Stimulated activated naive CD8-positive, alpha-beta T cell treated with anti-CD3 and anti-CD28 coated beads, Interleukin-15, amount 100 ng/mL, for 72 hours (primary cell): ENCODE measurements around the gene GABPB1.

Experiments
- ATAC-seq: fragments of 150-1000 bp; cut with Tn5 transposase; 2 replicates; pipeline ENCODE4 v1.10.0; 2021; ENCODE audit warnings: mild to moderate bottlenecking, moderate library complexity
- DNase-seq, 2 donors: peaks; one replicate each; pipeline ENCODE4 v3.0.0; 2021 to 2022
- H3K27ac Mint-ChIP-seq, 2 donors: one replicate each; pipeline ENCODE4 v1.8.0; 2022; ENCODE audit warnings: mild to moderate bottlenecking in 2 of 2, mixed read lengths in 2 of 2, moderate library complexity in 2 of 2
- H3K27me3 Mint-ChIP-seq: one replicate; pipeline ENCODE4 v1.8.0; 2022; ENCODE audit warnings: mixed read lengths
- H3K4me1 Mint-ChIP-seq: one replicate; pipeline ENCODE4 v1.8.0; 2022; ENCODE audit warnings: mild to moderate bottlenecking, mixed read lengths
- H3K4me3 Mint-ChIP-seq, 2 donors: one replicate each; pipeline ENCODE4 v1.8.0; 2022; ENCODE audit warnings: mild to moderate bottlenecking in 2 of 2, mixed read lengths in 2 of 2, moderate library complexity in 1 of 2
- H3K9me3 Mint-ChIP-seq, 2 donors: one replicate each; pipeline ENCODE4 v1.8.0; 2022; ENCODE audit warnings: mixed read lengths in 2 of 2

The GABPB1 gene

DNA sequence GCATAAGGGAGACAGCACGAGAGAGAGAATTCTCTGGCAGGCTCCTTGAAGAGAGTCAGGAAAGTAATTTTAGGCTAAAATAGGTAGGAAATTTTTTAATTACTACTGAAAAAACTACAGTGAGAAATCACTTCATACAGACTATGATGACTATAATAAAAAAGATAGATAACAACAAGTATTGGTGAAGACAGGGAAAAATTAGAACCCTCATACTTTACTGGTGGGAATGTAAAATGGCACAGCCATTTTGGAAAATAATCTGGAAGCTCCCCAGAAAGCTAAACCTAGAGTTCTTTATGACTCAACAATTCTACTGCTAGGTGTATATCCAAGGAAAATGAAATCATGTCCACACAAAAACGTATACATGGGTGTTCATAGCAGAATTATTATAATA is 87.4 kb downstream of the GABPB1 start:
- H3K27ac Mint-ChIP-seq, result no peak overlapping the region
- no peak overlapping the region for H3K4me3 Mint-ChIP-seq
- H3K9me3 Mint-ChIP-seq, result peaks cover 0 to 7% of the 10 kb centered on the region in 2 donors
- H3K27me3 Mint-ChIP-seq, result no peaks in the 10 kb centered on the region
- H3K4me1 Mint-ChIP-seq, result peaks cover 14% of the 10 kb centered on the region
- ATAC-seq, result no peak
- DNase-seq, result no peak

DNA sequence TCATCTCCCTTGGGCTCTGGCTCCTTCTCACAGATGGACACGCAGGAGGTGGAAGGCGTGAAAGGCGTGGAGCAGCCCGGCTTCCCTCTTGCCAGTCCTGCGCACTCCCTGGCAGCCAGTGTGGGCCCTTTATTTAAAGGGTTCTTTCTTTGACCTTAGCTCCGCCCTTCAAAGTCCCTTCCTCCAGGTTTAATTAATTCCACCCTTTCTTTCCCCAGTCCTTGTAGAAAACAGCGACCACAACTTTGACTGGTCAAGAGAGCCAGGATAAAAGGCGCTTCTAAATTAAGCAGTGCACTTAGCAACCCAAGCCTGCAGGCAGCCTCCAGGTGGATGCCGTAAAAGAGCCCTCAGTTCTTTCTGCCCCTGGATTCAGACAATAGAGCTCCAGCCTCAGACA is 89.4 kb downstream of the GABPB1 start, which contains the start of gene HDC:
HDC (minus strand) TSS at position 107 of the 400 bp plus-strand sequence; CDS start at position 4, 103 bp downstream.
- peaks cover 0 to 7% of the 10 kb centered on the region in 2 donors for H3K9me3 Mint-ChIP-seq
- H3K27ac Mint-ChIP-seq, result peak within 1 kb of the TSS in 1 of 2 donors; percentile 79
- no peak within 1 kb of the TSS for H3K4me3 Mint-ChIP-seq
- ATAC-seq, result no peak
- no peak for DNase-seq
- peaks cover 34% of the 10 kb centered on the region for H3K4me1 Mint-ChIP-seq
- H3K27me3 Mint-ChIP-seq, result no peaks in the 10 kb centered on the region

DNA sequence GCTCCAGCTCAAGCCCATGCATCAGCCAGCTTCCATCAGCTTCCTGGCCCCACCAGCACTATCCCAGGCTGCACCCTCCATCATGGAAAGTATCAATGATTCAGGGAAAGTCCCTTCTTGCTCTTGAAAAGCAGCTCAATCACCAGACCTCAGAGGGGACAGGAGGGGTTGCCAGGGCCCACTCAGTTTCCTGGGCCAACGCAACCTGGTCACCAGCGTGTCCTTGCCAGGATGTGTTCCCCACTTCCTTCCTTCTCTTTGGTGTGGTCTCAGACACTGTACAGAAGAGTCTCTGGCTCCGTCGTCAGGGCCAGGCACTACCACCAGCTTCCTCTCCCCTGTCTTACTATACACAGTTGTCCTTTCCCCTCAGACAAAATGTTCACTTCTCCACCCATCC is 92.5 kb downstream of the GABPB1 start:
- Mint-ChIP-seq H3K27ac (peak overlapping the region; percentile 85 to 92), H3K4me3 (peak overlapping the region; percentile 44 to 62), H3K9me3 (peaks cover 0 to 7% of the 10 kb centered on the region in 2 donors), H3K27me3 (no peaks in the 10 kb centered on the region), H3K4me1 (peaks cover 63% of the 10 kb centered on the region)
- peak; percentile 89 for ATAC-seq
- peak; percentile 56 to 88 for DNase-seq

DNA sequence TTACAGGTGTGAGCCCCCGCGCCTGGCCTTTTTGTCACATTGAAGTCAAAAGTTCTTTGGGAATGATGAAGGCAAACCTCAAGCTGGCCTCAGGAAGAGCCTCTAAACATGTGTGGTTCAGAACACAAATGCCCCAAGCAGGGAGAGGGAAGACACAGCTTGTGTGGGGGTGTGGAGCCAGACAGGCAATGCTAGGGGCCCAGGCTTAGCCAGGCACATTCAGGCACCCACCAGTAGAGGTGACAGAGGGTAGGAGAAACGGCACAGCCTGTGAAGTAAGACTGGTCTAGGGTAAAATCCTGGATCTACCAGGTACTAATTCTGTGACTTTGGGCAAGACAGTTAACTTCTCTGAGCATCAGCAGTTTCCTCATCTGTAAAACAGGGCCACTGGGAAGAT is 93.0 kb downstream of the GABPB1 start:
- Mint-ChIP-seq H3K4me1 (peaks cover 68% of the 10 kb centered on the region), H3K4me3 (peak overlapping the region; percentile 16 to 71), H3K27me3 (no peaks in the 10 kb centered on the region), H3K27ac (peak overlapping the region; percentile 85 to 92), H3K9me3 (peaks cover 0 to 2% of the 10 kb centered on the region in 2 donors)
- ATAC-seq (peak; percentile 36), DNase-seq (peak; percentile 35 to 42)

DNA sequence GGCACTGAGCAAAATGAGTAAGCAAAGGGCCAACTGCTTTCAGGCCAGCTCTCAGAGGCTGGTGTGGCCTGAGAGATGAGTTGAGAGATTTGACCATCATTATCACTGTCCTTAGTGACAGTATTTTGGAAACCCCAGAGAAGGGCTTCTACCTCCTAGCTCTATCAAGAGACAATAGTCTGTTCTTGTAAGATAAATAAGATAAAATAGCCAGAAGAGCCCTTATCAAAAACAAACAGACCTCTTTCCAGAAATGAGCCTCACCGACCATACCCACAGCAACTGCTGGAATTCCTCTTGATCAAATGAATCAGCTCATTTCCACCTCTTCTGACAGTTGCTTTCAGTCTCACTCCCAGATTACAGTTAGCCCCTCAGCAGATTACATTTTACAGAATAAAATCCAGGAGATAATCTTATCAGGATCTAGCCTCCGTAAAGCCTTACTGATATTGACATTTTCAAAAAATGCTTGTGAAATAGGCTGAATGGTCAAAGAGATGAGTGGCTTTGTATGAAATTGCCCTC is 94.0 kb downstream of the GABPB1 start:
- no peaks in the 10 kb centered on the region for H3K27me3 Mint-ChIP-seq
- H3K4me1 Mint-ChIP-seq, result peaks cover 70% of the 10 kb centered on the region
- no peaks in the 10 kb centered on the region for H3K9me3 Mint-ChIP-seq
- peak overlapping the region; percentile 93 to 95 for H3K27ac Mint-ChIP-seq
- DNase-seq, result no peak
- H3K4me3 Mint-ChIP-seq, result peak overlapping the region; percentile 56 to 71
- peak; percentile 10 for ATAC-seq

DNA sequence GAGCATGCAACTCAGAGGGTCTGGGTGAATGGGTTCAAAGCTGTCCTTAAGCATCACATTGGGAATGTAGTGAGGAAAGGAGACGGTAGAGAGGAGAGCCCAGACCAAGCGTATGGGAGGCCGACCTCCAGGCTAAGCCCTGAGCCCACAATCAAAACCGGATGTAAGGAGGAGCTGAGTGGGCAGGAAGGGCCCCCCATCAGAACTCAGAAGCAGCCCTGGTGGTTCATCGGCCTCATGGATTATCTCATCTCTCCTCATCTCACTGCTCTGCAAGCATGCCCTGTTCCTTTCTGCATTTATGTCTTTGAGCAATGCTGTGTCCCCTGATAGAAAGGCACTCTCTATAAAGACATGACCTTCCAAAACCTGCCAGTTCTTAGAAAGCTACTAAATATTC is 95.7 kb downstream of the GABPB1 start:
- H3K4me3 Mint-ChIP-seq, result peak overlapping the region; percentile 10 to 48
- H3K27ac Mint-ChIP-seq, result peak overlapping the region; percentile 30 to 42
- ATAC-seq (no peak), DNase-seq (no peak)
- no peaks in the 10 kb centered on the region for H3K9me3 Mint-ChIP-seq
- no peaks in the 10 kb centered on the region for H3K27me3 Mint-ChIP-seq
- H3K4me1 Mint-ChIP-seq, result peaks cover 70% of the 10 kb centered on the region

DNA sequence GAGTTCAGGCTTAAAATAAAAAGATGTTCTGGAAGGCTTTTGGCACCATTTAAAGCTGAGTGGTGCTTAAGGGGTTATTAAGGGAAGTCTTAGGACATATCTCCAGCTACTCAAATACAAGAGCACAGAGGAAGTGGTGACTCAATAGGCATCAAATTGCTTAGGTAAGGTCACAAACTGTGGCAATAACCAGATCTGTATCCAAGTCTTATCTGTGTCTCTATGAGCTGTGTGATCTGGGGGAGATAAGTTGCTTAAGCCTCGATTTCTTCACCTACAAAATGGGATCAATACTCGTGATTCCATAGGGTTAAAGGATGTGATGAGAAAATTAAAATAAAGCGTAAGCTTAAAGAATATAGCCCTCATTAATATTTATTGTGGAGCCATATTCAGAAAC is 97.1 kb downstream of the GABPB1 start:
- Mint-ChIP-seq H3K9me3 (no peaks in the 10 kb centered on the region), H3K27ac (peak overlapping the region in 1 of 2 donors; percentile 31), H3K4me1 (peaks cover 64% of the 10 kb centered on the region), H3K27me3 (no peaks in the 10 kb centered on the region), H3K4me3 (no peak overlapping the region)
- ATAC-seq (no peak), DNase-seq (no peak)

DNA sequence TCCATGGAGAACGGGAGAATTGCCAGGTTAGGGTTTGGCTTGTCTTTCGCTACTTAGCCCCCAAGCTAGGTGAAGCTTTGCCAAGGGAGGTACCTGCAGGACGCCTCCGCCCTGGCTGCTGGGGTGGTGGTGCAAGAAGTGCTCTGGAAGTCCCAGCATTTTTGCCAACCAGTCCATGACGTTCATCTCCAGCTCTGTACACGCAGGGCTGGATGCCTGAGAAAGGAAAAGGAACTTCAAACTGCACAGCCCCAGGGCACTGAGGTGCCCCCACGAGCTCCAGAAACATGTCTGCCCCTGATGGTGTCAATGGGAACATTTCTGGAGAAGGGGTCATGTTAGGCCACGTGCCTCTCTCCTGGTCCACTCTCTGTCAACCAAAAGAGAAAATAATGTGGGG is 97.7 kb downstream of the GABPB1 start:
- Mint-ChIP-seq H3K4me1 (peaks cover 64% of the 10 kb centered on the region), H3K9me3 (no peaks in the 10 kb centered on the region), H3K4me3 (no peak overlapping the region), H3K27me3 (no peaks in the 10 kb centered on the region), H3K27ac (no peak overlapping the region)
- no peak for DNase-seq
- ATAC-seq, result no peak

DNA sequence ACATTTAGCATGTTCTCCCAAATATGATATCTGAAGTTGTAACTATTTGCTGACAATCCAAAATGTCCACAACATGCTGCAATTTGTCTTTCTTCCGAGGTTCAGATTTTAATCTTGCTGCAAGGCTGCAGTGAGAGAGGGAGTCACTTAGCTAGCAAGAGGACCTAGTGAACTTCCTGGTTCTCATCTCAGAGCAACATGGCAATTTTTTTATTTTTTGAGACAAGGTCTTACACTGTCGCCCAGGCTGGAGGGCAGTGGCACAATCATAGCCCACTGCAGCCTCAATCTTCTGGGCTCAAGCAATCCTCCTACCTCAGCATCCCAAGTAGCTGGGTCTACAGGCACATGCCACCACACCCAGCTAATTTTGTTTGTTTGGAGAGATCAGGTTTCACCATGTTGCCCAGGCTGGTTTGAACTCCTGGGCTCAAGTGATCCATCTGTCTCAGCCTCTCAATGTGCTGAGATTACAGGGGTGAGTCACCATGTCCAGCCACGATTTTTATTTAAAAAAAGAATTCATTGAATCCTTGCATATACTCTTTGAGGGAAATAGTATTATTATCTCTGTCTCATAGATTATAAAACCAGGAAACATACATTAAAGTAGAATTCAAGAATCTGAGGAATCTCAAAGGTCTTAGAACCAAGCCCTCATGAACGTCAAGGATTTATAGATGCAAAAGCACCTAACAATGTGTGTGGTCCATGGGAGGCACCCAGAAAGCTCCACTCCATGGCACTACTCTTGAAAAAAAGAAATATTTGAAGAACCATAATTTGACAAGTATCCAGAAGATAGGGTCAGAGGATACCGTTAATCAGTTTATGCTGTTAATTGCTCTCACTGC is 98.6 kb downstream of the GABPB1 start:
- Mint-ChIP-seq H3K4me1 (peaks cover 59% of the 10 kb centered on the region), H3K9me3 (no peaks in the 10 kb centered on the region), H3K4me3 (no peak overlapping the region), H3K27ac (no peak overlapping the region), H3K27me3 (peaks cover 4% of the 10 kb centered on the region)
- no peak for DNase-seq
- no peak for ATAC-seq

DNA sequence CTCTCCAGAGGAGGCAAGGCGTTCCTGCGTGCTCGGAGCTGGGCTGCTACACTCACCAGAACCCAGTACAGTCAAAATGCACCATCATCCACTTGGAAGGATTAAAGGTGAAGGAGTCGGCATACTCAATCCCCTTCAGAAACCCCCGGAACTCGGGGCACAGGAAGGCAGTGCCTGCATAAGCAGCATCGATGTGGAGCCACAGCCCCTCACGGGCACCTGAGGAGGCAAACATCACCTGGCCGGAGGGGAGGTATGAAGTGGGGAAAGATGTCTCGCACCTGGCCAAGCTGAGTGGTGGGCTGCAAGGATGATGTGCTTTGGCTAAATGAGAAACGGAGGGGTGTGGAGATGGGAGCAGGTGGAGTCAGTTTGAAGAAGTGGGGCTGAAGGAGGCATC is 102.4 kb downstream of the GABPB1 start:
- peak overlapping the region in 1 of 2 donors; percentile 61 for H3K27ac Mint-ChIP-seq
- peaks cover 53% of the 10 kb centered on the region for H3K4me1 Mint-ChIP-seq
- no peak for DNase-seq
- H3K27me3 Mint-ChIP-seq, result peaks cover 6% of the 10 kb centered on the region
- ATAC-seq, result no peak
- no peak overlapping the region for H3K4me3 Mint-ChIP-seq
- H3K9me3 Mint-ChIP-seq, result no peaks in the 10 kb centered on the region

DNA sequence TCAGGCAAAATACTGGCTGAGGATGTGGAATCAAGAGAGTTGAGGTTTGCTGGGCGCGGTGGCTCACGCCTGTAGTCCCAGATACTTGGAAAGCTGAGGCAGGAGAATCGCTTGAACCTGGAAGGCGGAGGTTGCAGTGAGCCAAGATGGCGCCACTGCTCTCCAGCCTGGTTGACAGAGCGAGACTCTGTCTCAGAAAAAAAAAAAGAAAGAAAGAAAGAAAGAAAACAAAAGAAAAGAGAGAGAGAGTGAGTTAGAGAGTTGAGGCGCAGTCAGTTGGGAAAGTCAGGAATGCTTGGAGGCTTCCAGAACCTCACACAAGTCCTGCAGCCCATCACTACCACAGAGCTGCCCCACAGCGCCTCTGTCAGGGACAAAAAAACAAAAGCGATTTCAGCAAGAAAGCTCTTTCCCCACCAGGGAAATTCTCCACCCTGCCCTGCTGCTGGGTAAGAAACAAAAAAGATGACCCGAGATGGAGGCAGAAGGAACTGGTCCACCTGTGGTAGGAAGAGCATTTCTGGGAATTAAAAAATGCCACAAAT is 103.3 kb downstream of the GABPB1 start:
- no peak for ATAC-seq
- H3K4me3 Mint-ChIP-seq, result no peak overlapping the region
- H3K4me1 Mint-ChIP-seq, result peaks cover 52% of the 10 kb centered on the region
- peaks cover 6% of the 10 kb centered on the region for H3K27me3 Mint-ChIP-seq
- H3K27ac Mint-ChIP-seq, result no peak overlapping the region
- no peaks in the 10 kb centered on the region for H3K9me3 Mint-ChIP-seq
- DNase-seq, result no peak

DNA sequence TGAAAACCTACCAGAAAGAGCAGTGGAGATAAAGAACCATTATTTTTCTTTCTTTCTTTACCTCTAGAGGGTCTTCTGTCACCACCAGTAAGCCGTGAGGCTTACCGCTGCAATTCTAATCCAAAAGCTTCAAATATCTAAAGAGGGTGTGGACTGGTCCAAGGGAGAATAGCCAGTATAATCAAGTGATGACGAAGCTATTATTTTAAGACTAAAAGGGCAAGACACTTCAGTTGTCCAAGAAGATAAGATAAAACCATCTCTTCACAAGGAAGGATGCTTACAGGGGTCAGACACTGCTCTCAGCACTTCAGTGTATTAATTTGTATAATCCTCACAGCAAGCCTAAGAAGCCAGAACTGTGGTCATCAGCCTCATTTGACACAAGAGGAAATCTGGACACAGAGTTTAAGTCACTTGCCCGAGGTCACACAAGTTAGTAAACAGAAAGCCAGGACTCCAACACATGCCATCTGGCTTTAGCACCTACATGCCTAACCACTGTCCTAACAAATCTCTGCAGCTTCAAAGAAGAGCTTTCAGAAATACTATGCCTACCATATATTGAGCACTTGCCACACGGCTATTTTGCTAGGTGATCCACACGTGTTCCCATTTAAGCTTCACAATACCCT is 104.1 kb downstream of the GABPB1 start:
- Mint-ChIP-seq H3K9me3 (no peaks in the 10 kb centered on the region), H3K27ac (no peak overlapping the region), H3K4me1 (peaks cover 60% of the 10 kb centered on the region), H3K4me3 (no peak overlapping the region), H3K27me3 (peaks cover 6% of the 10 kb centered on the region)
- DNase-seq (no peak), ATAC-seq (no peak)

DNA sequence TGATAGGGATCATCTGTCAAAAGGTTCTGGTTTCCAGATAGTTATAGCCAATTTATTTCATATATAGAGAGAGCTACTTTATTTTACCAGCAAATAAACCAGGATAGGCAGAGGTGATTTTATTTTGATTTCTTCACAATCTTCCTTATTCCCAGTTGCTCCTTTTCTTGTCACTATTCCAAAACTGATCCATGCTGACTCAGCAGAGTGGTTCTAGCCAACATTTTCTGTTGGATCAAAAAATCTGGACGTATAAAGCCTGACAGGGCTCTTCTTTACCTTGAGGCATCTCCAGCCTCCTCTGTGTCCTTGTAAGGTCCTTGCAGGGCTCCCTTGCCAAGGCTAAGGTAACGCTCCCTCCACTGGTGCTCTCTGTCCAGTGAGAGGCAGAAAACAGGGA is 105.3 kb downstream of the GABPB1 start:
- Mint-ChIP-seq H3K4me1 (peaks cover 60% of the 10 kb centered on the region), H3K9me3 (no peaks in the 10 kb centered on the region), H3K27ac (no peak overlapping the region), H3K4me3 (no peak overlapping the region), H3K27me3 (peaks cover 6% of the 10 kb centered on the region)
- no peak for ATAC-seq
- no peak for DNase-seq

DNA sequence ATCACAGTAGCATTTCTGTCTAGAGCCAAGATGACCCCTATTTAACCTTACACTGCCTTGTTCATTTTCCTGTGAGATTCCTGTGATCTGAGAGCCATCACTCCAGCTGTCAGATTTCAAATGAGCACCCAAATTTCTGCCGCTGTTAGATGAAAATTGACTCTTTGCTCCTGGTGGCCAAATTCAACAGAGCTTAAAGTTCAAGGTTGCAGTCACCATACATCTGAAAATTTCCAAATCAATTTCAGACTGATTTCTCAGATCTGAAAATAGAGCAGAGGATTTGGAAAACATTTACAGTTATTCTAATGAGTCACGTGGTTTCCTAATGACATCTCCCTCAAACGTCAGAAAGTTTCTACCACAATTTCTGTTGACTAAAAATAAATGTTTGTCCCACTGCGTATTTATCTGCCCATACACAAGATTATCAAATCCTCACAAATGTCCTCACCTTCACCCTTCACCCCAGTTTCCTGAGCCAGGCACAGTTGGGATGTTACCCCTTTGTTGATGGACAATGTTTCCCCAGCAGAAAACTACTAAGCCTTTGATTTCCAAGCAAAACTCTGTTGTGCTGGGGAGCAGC is 105.9 kb downstream of the GABPB1 start:
- H3K4me3 Mint-ChIP-seq, result peak overlapping the region; percentile 72 to 89
- peaks cover 60% of the 10 kb centered on the region for H3K4me1 Mint-ChIP-seq
- no peaks in the 10 kb centered on the region for H3K9me3 Mint-ChIP-seq
- H3K27me3 Mint-ChIP-seq, result peaks cover 6% of the 10 kb centered on the region
- DNase-seq, result no peak
- peak overlapping the region; percentile 44 to 99 for H3K27ac Mint-ChIP-seq
- peak; percentile 36 for ATAC-seq

DNA sequence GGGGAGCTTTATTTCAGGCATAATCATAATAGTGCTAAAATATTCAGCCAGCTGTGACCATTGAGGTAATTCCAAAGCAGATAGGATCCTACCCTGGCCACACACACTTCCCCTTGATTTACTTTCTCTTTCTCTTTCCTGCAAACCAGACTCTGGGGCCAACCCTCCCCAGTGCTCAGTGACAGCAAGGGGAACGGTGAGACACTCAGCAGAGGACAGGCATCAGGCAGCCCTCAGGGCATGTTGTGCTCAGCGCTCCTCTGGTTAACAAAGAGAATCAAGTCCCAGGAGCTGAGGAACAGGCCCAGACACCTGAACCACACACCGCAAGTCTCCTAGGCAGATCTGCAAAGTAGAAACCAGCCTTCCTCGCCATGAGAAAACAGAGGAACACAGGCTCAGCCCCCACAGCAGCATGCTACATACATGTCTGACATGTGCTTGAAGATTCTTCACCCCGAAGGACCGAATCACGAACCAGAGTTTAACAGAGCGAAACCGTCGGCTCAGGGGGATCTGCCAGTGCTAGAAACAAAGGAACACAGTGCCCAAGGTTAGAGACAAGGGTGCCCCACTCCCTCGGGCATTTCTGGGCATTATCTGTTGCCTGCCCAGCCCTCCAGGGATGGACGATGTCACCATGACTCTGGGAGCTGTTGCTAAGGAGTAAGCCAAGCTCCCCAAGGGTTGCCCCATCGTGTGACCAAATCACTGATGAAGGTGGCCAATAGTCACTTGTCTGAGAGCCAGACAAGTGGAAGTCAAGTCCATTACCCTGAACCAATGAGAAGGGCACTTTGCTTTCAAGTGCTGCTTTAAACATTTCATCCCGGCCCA is 107.0 kb downstream of the GABPB1 start:
- Mint-ChIP-seq H3K9me3 (no peaks in the 10 kb centered on the region), H3K27ac (peak overlapping the region; percentile 98 to 99), H3K27me3 (peaks cover 6% of the 10 kb centered on the region), H3K4me1 (peaks cover 57% of the 10 kb centered on the region), H3K4me3 (peak overlapping the region; percentile 72 to 89)
- DNase-seq (peak; percentile 49 to 71), ATAC-seq (peak; percentile 97)
